Measurements from ENCODE around the gene PRKCA.

The PRKCA gene

GRCh38 chr17:66467766-66468165 lies 165.4 kb downstream of the PRKCA start:
- DNase-seq (ENCODE audit: extremely low read depth, low read depth), result no peak
- TF ChIP-seq, protein P1, sequence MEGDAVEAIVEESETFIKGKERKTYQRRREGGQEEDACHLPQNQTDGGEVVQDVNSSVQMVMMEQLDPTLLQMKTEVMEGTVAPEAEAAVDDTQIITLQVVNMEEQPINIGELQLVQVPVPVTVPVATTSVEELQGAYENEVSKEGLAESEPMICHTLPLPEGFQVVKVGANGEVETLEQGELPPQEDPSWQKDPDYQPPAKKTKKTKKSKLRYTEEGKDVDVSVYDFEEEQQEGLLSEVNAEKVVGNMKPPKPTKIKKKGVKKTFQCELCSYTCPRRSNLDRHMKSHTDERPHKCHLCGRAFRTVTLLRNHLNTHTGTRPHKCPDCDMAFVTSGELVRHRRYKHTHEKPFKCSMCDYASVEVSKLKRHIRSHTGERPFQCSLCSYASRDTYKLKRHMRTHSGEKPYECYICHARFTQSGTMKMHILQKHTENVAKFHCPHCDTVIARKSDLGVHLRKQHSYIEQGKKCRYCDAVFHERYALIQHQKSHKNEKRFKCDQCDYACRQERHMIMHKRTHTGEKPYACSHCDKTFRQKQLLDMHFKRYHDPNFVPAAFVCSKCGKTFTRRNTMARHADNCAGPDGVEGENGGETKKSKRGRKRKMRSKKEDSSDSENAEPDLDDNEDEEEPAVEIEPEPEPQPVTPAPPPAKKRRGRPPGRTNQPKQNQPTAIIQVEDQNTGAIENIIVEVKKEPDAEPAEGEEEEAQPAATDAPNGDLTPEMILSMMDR (IDR thresholded peaks at IDR 0.05; ENCODE audit: low read depth, low read length), result no peak

- DNase-seq (ENCODE audit: extremely low read depth, low read depth), result no peak
- TF ChIP-seq, protein P1 (IDR thresholded peaks at IDR 0.05; ENCODE audit: low read depth, low read length), result no peak
Observed at GRCh38 chr17:66468241-66469087, 166.1 kb downstream of the PRKCA start.

DNA sequence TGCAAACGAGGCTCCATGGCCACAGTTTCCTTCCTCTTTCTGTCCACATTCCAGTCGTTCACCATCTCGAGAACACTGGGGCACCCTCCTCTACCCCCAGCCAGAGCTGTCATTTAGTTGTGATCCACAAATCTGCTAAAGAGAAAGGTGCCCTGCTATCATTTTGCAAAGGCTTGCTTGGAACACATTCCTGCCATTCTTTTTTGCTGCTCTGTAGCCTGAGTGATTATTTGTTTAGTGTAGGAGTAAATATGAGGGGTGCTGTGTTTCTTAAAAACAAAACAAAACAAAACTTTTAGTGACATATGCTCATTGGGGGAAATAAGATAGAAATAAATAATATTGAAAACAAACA lies 166.7 kb downstream of the PRKCA start:
- TF ChIP-seq, protein P1 (IDR thresholded peaks at IDR 0.05; ENCODE audit: low read depth, low read length), result no peak
- no peak for DNase-seq (ENCODE audit: extremely low read depth, low read depth)

DNA sequence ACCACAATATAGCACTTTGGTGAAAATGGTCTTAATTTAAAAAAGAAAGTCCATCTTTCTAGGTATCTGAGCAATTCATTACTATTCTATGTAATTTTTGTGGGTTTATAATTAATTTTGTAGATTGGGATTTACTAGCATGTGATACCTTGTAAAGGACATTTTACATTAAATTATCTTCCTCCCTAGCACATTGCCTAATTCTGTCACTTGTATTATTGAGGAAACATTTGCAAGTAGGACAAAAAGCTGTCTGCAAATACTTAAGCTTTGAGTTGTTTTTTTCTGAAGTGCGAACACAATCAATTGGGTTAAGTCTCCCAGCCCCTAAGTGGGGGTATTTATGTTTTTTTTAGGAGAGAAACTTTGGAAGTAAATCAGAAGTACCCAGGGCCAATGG lies 167.0 kb downstream of the PRKCA start:
- TF ChIP-seq, protein P1 (IDR thresholded peaks at IDR 0.05; ENCODE audit: low read depth, low read length), result no peak
- DNase-seq (ENCODE audit: extremely low read depth, low read depth), result no peak

- TF ChIP-seq, protein P1 (IDR thresholded peaks at IDR 0.05; ENCODE audit: low read depth, low read length), result no peak
- DNase-seq (ENCODE audit: extremely low read depth, low read depth), result no peak
Observed at GRCh38 chr17:66469890-66470289, 167.5 kb downstream of the PRKCA start.

DNA sequence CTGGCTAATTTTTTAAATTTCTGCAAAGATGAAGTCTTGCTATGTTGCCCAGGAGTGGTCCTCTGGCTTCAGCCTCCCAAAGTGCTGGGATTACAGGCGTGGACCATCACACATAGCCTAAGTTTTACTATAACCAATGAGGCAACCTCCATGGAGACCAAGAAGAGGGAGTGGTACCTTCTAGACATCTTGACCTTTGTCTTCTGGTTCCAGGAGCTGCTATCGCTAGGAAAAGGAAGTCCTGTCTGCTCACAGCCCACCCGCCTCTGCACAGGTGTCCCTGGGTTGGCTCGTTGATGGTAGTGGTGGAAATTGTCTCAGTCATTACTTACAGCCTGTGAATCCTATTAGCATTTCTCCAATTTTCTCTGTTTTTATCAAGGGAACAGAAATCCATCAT lies 169.7 kb downstream of the PRKCA start:
- no peak for DNase-seq (ENCODE audit: extremely low read depth, low read depth)
- TF ChIP-seq, protein P1 (IDR thresholded peaks at IDR 0.05; ENCODE audit: low read depth, low read length), result no peak

DNA sequence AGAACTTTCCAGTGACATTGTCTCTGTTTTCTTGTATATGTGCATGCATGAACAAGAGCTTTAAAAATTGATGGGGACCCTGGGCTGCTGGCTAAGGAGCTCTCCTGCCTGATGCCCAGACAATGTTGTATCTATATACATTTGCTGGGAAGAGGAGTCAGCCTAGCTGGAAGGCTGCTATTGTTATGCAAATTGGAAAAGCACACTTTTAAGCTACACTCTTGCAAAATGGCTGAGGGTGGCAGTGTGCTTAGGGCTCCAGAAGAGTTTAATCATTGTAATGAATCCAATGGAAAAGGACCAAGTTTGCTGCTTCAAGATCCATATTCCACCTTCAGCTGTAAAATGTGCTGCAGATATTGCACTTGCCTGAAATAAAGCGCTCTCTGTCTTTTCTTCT lies 171.8 kb downstream of the PRKCA start:
- TF ChIP-seq, protein P1 (IDR thresholded peaks at IDR 0.05; ENCODE audit: low read depth, low read length), result no peak
- no peak for DNase-seq (ENCODE audit: extremely low read depth, low read depth)

Measured in AG09319 (cell line).